H9 (cell line): Measurements from ENCODE around the gene ADGRL3. TPM values are rescaled to one million over a fixed set of nuclear protein-coding genes. Genes with fewer than 3 reads are reported as not detected.

Experiments
- DNase-seq: peaks from one replicate; pipeline ENCODE4 v3.0.0-alpha.2; 2017
- H2AFZ ChIP-seq: one replicate; pipeline ENCODE4 v1.6.1; 2013; ENCODE audit warnings: mild to moderate bottlenecking, low read length, control low read depth, moderate library complexity
- H2AK5ac ChIP-seq: 2 replicates; pipeline ENCODE4 v1.6.1; 2013; ENCODE audit warnings: low read length, control low read depth, mixed read lengths; ENCODE audit not compliant: insufficient read length
- H2BK120ac ChIP-seq: one replicate; pipeline ENCODE4 v1.6.1; 2013; ENCODE audit warnings: low read depth, mild to moderate bottlenecking, low read length, control low read depth, inconsistent platforms; ENCODE audit not compliant: poor library complexity, severe bottlenecking
- H2BK12ac ChIP-seq: 2 replicates; pipeline ENCODE4 v1.6.1; 2013; ENCODE audit warnings: low read length, control low read depth, mixed read lengths, low read depth; ENCODE audit not compliant: insufficient read length
- H2BK15ac ChIP-seq: 2 replicates; pipeline ENCODE4 v1.6.1; 2013; ENCODE audit warnings: low read depth, low read length, control low read depth
- H2BK20ac ChIP-seq: one replicate; pipeline ENCODE4 v1.6.1; 2013; ENCODE audit warnings: low read depth, mild to moderate bottlenecking, low read length, control low read depth, inconsistent platforms; ENCODE audit not compliant: poor library complexity, severe bottlenecking
- H2BK5ac ChIP-seq: 2 replicates; pipeline ENCODE4 v1.6.1; 2013; ENCODE audit warnings: low read length, control low read depth, mixed read lengths; ENCODE audit not compliant: insufficient read length
- H3K14ac ChIP-seq: 2 replicates; pipeline ENCODE4 v1.6.1; 2013; ENCODE audit warnings: low read length, control low read depth; ENCODE audit not compliant: insufficient read depth
- H3K18ac ChIP-seq: 2 replicates; pipeline ENCODE4 v1.6.1; 2013; ENCODE audit warnings: low read depth, mild to moderate bottlenecking, mixed read lengths, low read length, control low read depth; ENCODE audit not compliant: insufficient read length
- H3K23ac ChIP-seq: 2 replicates; pipeline ENCODE4 v1.6.1; 2013; ENCODE audit warnings: low read length, control low read depth, mixed read lengths, low read depth; ENCODE audit not compliant: insufficient read length
- H3K23me2 ChIP-seq: 2 replicates; pipeline ENCODE4 v1.6.1; 2013; ENCODE audit warnings: low read depth, mild to moderate bottlenecking, mixed read lengths, low read length, control low read depth; ENCODE audit not compliant: insufficient read length, poor library complexity, severe bottlenecking
- H3K27ac ChIP-seq: 2 replicates; pipeline ENCODE4 v1.5.1; 2013; ENCODE audit warnings: low read length, control low read depth, mixed read lengths, low read depth; ENCODE audit not compliant: insufficient read length
- H3K27me3 ChIP-seq: 2 replicates; pipeline ENCODE4 v1.6.1; 2013; ENCODE audit warnings: low read length, control low read depth, inconsistent platforms; ENCODE audit not compliant: insufficient read depth
- H3K4ac ChIP-seq: 2 replicates; pipeline ENCODE4 v1.6.1; 2013; ENCODE audit warnings: low read depth, mild to moderate bottlenecking, control low read depth, inconsistent platforms, low read length, moderate library complexity
- H3K4me1 ChIP-seq: 2 replicates; pipeline ENCODE4 v1.6.1; 2013; ENCODE audit warnings: low read length, control low read depth, inconsistent platforms; ENCODE audit not compliant: insufficient read depth
- H3K4me2 ChIP-seq: 2 replicates; pipeline ENCODE4 v1.6.1; 2013; ENCODE audit warnings: low read length, control low read depth, mixed read lengths; ENCODE audit not compliant: insufficient read length, insufficient read depth
- H3K56ac ChIP-seq: 2 replicates; pipeline ENCODE4 v1.6.1; 2013; ENCODE audit warnings: low read depth, mild to moderate bottlenecking, mixed read lengths, low read length, control low read depth; ENCODE audit not compliant: insufficient read length
- H3K79me1 ChIP-seq: 2 replicates; pipeline ENCODE4 v1.6.1; 2013; ENCODE audit warnings: low read depth, mild to moderate bottlenecking, moderate library complexity, low read length, control low read depth, inconsistent platforms; ENCODE audit not compliant: insufficient read depth, poor library complexity, severe bottlenecking
- H3K79me2 ChIP-seq: 2 replicates; pipeline ENCODE4 v1.6.1; 2013; ENCODE audit warnings: low read length, control low read depth, inconsistent platforms; ENCODE audit not compliant: insufficient read depth
- H3K9ac ChIP-seq: 2 replicates; pipeline ENCODE4 v1.6.1; 2013; ENCODE audit warnings: low read length, control low read depth, mixed read lengths; ENCODE audit not compliant: insufficient read length; ENCODE audit errors: extremely low read depth
- H3K9me3 ChIP-seq: one replicate; pipeline ENCODE4 v1.6.1; 2013; ENCODE audit warnings: low read depth, low read length, inconsistent platforms; ENCODE audit not compliant: control insufficient read depth
- H3T11ph ChIP-seq: one replicate; pipeline ENCODE4 v1.6.1; 2013; ENCODE audit warnings: mild to moderate bottlenecking, low read length, control low read depth, inconsistent platforms
- H4K20me1 ChIP-seq: one replicate; pipeline ENCODE4 v1.6.1; 2013; ENCODE audit not compliant: control insufficient read depth, insufficient read length, insufficient read depth
- H4K5ac ChIP-seq: 2 replicates; pipeline ENCODE4 v1.6.1; 2013; ENCODE audit warnings: low read depth, mild to moderate bottlenecking, mixed read lengths, low read length, control low read depth; ENCODE audit not compliant: insufficient read length
- H4K8ac ChIP-seq: replicated peaks from 2 replicates; pipeline ENCODE4 v1.6.1; 2013; ENCODE audit warnings: low read length, control low read depth, mixed read lengths, low read depth; ENCODE audit not compliant: insufficient read length
- H4K91ac ChIP-seq: 2 replicates; pipeline ENCODE4 v1.6.1; 2013; ENCODE audit warnings: low read depth, mild to moderate bottlenecking, moderate library complexity, mixed read lengths, low read length, control low read depth; ENCODE audit not compliant: insufficient read length
- H3K27ac Mint-ChIP-seq, 3 experiments: 2 replicates in 2 of 3; 3 replicates in 1 of 3; pipeline ENCODE4 v1.8.0; 2020 to 2021; ENCODE audit warnings: mixed read lengths in 3 of 3, mild to moderate bottlenecking in 1 of 3, moderate library complexity in 1 of 3
- H3K27me3 Mint-ChIP-seq: 2 replicates; pipeline ENCODE4 v1.8.0; 2021; ENCODE audit warnings: low read depth, mild to moderate bottlenecking, moderate library complexity, mixed read lengths
- H3K36me3 Mint-ChIP-seq, 3 experiments: 2 replicates in 2 of 3; 3 replicates in 1 of 3; pipeline ENCODE4 v1.8.0; 2020 to 2021; ENCODE audit warnings: low read depth in 3 of 3, mixed read lengths in 3 of 3; ENCODE audit not compliant: insufficient read depth in 1 of 3
- H3K4me1 Mint-ChIP-seq, 2 experiments: 2 replicates each; pipeline ENCODE4 v1.8.0; 2020; ENCODE audit warnings: mixed read lengths in 2 of 2
- H3K4me3 Mint-ChIP-seq, 2 experiments: 2 replicates in 1 of 2; 3 replicates in 1 of 2; pipeline ENCODE4 v1.8.0; 2020 to 2021; ENCODE audit warnings: mild to moderate bottlenecking in 2 of 2, mixed read lengths in 2 of 2, moderate library complexity in 1 of 2
- H3K9me3 Mint-ChIP-seq, 2 experiments: 2 replicates in 1 of 2; 3 replicates in 1 of 2; pipeline ENCODE4 v1.8.0; 2020; ENCODE audit warnings: mild to moderate bottlenecking in 2 of 2, mixed read lengths in 2 of 2, moderate library complexity in 1 of 2
- WGBS: extraction: QIAGEN DNeasy Blood & Tissue Kit; methylation state at CpG from one replicate; pipeline ENCODE4 v1.1.7; 2013; ENCODE audit warnings: missing lambda C conversion rate, low lambda C conversion rate, mixed read lengths; ENCODE audit not compliant: insufficient read length; ENCODE audit errors: extremely low coverage; 5-methylcytosine and 5-hydroxymethylcytosine counted together
- total RNA-seq: library from RNA; stranded (reverse); gene quantifications from 2 replicates; pipeline ENCODE4 v1.2.1, GENCODE V29; 2021
- TF ChIP-seq, protein P1 (sequence below): fragments of 200-600 bp; sonication (generic); conservative IDR thresholded peaks from 3 replicates; pipeline ENCODE4 v1.8.0; 2021; ENCODE audit warnings: antibody characterized with exemption, mild to moderate bottlenecking

The ADGRL3 gene
- total RNA-seq, 1 experiment from 2014 or later = 5.9 TPM

DNA sequence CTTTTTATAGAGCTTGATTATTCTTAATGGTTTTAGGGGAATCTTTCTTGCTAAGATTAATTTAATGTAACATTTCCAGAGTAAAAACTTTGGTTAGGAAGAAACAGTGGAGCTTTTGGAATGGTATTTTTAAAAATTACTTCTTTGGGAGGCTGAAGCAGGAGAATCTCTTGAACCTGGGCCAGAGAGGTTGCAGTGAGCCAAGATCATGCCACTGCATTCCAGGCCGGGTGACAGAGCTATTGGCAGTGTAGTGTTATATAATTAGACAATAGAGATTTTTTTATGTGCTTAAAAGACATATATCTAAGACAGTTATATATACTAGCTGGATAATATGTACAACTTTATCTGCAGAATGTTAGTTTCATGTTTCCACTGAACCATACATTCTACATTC lies 585.6 kb downstream of the ADGRL3 start:
- no peaks in the 10 kb centered on the region for H3K27me3 Mint-ChIP-seq

More for the DNA sequence above, 585.6 kb downstream of the ADGRL3 start:
- Mint-ChIP-seq H3K4me1 (peaks cover 3 to 10% of the 10 kb centered on the region in 2 experiments), H3K4me3 (no peak overlapping the region), H3K27ac (no peak overlapping the region), H3K36me3 (peaks cover 4 to 24% (median 18%) of the 10 kb centered on the region in 3 experiments), H3K9me3 (peaks cover 7 to 15% of the 10 kb centered on the region in 2 experiments)
- no peak overlapping the region for H3K56ac ChIP-seq
- no peak overlapping the region for H2BK15ac ChIP-seq
- H3K27ac ChIP-seq = no peak overlapping the region
- H3K23me2 ChIP-seq = no peaks in the 10 kb centered on the region
- no peak overlapping the region for H3T11ph ChIP-seq
- no peaks in the 10 kb centered on the region for H3K79me2 ChIP-seq
- no CpG with 5 or more reads among the region's 1 CpG for WGBS
- no peak overlapping the region for H2BK5ac ChIP-seq
- H3K9ac ChIP-seq = no peak overlapping the region
- H2BK120ac ChIP-seq = no peak overlapping the region
- no peak overlapping the region for H4K8ac ChIP-seq
- no peaks in the 10 kb centered on the region for H3K79me1 ChIP-seq
- H3K4ac ChIP-seq = no peak overlapping the region
- H2BK20ac ChIP-seq = no peak overlapping the region
- no peak overlapping the region for H3K14ac ChIP-seq
- no peak overlapping the region for H2BK12ac ChIP-seq
- no peaks in the 10 kb centered on the region for H3K27me3 ChIP-seq
- H3K4me2 ChIP-seq = no peak overlapping the region
- DNase-seq = no peak
- no peaks in the 10 kb centered on the region for H3K9me3 ChIP-seq
- H4K91ac ChIP-seq = no peak overlapping the region
- H4K20me1 ChIP-seq = no peaks in the 10 kb centered on the region
- no peak overlapping the region for H4K5ac ChIP-seq
- H3K18ac ChIP-seq = no peak overlapping the region
- TF ChIP-seq, protein P1, sequence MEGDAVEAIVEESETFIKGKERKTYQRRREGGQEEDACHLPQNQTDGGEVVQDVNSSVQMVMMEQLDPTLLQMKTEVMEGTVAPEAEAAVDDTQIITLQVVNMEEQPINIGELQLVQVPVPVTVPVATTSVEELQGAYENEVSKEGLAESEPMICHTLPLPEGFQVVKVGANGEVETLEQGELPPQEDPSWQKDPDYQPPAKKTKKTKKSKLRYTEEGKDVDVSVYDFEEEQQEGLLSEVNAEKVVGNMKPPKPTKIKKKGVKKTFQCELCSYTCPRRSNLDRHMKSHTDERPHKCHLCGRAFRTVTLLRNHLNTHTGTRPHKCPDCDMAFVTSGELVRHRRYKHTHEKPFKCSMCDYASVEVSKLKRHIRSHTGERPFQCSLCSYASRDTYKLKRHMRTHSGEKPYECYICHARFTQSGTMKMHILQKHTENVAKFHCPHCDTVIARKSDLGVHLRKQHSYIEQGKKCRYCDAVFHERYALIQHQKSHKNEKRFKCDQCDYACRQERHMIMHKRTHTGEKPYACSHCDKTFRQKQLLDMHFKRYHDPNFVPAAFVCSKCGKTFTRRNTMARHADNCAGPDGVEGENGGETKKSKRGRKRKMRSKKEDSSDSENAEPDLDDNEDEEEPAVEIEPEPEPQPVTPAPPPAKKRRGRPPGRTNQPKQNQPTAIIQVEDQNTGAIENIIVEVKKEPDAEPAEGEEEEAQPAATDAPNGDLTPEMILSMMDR = no peak
- no peak overlapping the region for H3K23ac ChIP-seq
- no peak overlapping the region for H2AK5ac ChIP-seq
- no peaks in the 10 kb centered on the region for H3K4me1 ChIP-seq
- H2AFZ ChIP-seq = no peak overlapping the region
